ENCODE measurements around the gene CCL18. TPM values are rescaled to one million over a fixed set of nuclear protein-coding genes. Genes with fewer than 3 reads are reported as not detected.

CCL18 gene
- total RNA-seq, 1 experiment from 2014 or later = not detected

DNA sequence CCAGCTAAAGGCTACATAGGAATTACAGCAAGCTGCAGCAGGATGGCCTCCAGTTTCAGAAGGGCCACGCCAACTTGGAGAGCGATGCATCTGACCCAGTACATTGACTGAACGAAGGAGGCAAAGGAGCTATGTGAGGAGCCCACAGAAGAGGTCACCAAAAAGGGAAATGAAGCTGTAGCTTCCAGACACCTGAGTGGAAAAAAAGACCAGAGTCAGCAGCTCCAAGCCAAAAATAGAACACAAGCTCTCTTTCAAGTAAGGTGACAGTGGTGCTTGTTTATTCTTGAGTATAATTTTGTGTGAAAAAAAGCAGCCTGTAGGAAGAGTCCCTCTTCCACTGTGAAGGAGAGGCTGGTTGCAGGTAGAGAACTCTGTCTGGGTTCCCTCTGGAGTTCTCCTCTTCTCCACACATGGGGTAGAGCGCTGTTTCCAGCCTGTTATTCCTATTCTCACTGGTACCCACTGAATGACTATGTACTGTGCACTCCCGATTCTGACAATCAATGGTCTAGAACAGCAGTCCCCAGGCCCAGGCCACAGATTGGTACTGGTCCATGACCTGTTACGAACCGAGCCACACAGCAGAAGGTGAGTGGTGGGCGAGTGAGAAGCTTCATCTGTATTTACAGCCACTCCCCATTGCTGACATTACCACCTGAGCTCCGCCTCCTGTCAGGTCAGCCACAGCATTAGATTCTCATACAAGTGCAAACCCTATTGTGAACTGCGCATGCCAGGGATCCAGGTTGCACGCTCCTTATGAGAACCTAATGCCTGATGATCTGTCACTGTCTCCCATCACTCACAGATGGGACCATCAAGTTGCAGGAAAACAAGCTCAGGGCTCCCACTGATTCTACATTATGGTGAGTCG lies 54.6 kb downstream of the CCL18 start:
- Histone ChIP-seq H3T11ph (ENCODE audit: low read length) (no peak overlapping the region), H2AFZ (ENCODE audit: low read length) (no peak overlapping the region), H3K18ac (ENCODE audit: insufficient read length, low read depth, low read length) (no peak overlapping the region), H2BK5ac (ENCODE audit: insufficient read length, low read length) (no peak overlapping the region), H3K4me2 (ENCODE audit: insufficient read depth, insufficient read length, low read length) (no peak overlapping the region), H3K4me1 (ENCODE audit: insufficient read depth, low read length) (peaks cover 6% of the 10 kb centered on the region), H3K27me3 (ENCODE audit: insufficient read depth, low read length) (no peaks in the 10 kb centered on the region), H3K9me3 (ENCODE audit: control insufficient read depth, low read depth, low read length) (no peaks in the 10 kb centered on the region), H3K27ac (ENCODE audit: insufficient read length, low read depth, low read length) (no peak overlapping the region), H2BK15ac (ENCODE audit: low read depth, low read length) (no peak overlapping the region), H2BK120ac (ENCODE audit: low read depth, low read length, poor library complexity, severe bottlenecking) (no peak overlapping the region), H3K79me1 (ENCODE audit: insufficient read depth, low read depth, low read length, poor library complexity, severe bottlenecking) (no peaks in the 10 kb centered on the region), H4K91ac (ENCODE audit: insufficient read length, low read depth, low read length) (no peak overlapping the region), H2BK12ac (ENCODE audit: insufficient read length, low read depth, low read length) (no peak overlapping the region), H4K8ac (replicated peaks; ENCODE audit: insufficient read length, low read depth, low read length) (no peak overlapping the region), H2AK5ac (ENCODE audit: insufficient read length, low read length) (no peak overlapping the region), H3K56ac (ENCODE audit: insufficient read length, low read depth, low read length) (no peak overlapping the region), H3K79me2 (ENCODE audit: insufficient read depth, low read length) (no peaks in the 10 kb centered on the region), H3K23ac (ENCODE audit: insufficient read length, low read depth, low read length) (no peak overlapping the region), H3K9ac (ENCODE audit: extremely low read depth, insufficient read length, low read length) (no peak overlapping the region), H4K5ac (ENCODE audit: insufficient read length, low read depth, low read length) (no peak overlapping the region), H4K20me1 (ENCODE audit: control insufficient read depth, insufficient read depth, insufficient read length) (no peaks in the 10 kb centered on the region), H3K4ac (ENCODE audit: low read depth, low read length) (no peak overlapping the region), H3K23me2 (ENCODE audit: insufficient read length, low read depth, low read length, poor library complexity, severe bottlenecking) (no peaks in the 10 kb centered on the region), H3K14ac (ENCODE audit: insufficient read depth, low read length) (no peak overlapping the region), H2BK20ac (ENCODE audit: low read depth, low read length, poor library complexity, severe bottlenecking) (no peak overlapping the region)
- Mint-ChIP-seq H3K27me3 (ENCODE audit: low read depth) (no peaks in the 10 kb centered on the region; the same call in 1 of the 2 replicates), H3K4me1 (peaks cover 21 to 24% of the 10 kb centered on the region in 2 experiments), H3K4me3 (no peak overlapping the region), H3K36me3 (ENCODE audit: insufficient read depth in 1 of 3, low read depth in 3 of 3) (peaks cover 0 to 5% (median 0%) of the 10 kb centered on the region in 3 experiments; a peak in 1 of 7 replicates), H3K9me3 (peaks cover 2 to 6% of the 10 kb centered on the region in 2 experiments; a peak in 4 of 5 replicates), H3K27ac (no peak overlapping the region)
- TF ChIP-seq, protein P1, sequence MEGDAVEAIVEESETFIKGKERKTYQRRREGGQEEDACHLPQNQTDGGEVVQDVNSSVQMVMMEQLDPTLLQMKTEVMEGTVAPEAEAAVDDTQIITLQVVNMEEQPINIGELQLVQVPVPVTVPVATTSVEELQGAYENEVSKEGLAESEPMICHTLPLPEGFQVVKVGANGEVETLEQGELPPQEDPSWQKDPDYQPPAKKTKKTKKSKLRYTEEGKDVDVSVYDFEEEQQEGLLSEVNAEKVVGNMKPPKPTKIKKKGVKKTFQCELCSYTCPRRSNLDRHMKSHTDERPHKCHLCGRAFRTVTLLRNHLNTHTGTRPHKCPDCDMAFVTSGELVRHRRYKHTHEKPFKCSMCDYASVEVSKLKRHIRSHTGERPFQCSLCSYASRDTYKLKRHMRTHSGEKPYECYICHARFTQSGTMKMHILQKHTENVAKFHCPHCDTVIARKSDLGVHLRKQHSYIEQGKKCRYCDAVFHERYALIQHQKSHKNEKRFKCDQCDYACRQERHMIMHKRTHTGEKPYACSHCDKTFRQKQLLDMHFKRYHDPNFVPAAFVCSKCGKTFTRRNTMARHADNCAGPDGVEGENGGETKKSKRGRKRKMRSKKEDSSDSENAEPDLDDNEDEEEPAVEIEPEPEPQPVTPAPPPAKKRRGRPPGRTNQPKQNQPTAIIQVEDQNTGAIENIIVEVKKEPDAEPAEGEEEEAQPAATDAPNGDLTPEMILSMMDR (conservative IDR thresholded peaks at IDR 0.05) = 0 out of 3 replicates have a peak, but pooled peaks have one; percentile 17
- no CpG with 5 or more reads among the region's 12 CpGs for WGBS (ENCODE audit: extremely low coverage, insufficient read length, low lambda C conversion rate)
- DNase-seq = no peak
